ENCODE results near the gene AK8.
A peak's percentile ranks its signal among the peaks of the same experiment; 100 is the strongest.

The AK8 gene

DNA sequence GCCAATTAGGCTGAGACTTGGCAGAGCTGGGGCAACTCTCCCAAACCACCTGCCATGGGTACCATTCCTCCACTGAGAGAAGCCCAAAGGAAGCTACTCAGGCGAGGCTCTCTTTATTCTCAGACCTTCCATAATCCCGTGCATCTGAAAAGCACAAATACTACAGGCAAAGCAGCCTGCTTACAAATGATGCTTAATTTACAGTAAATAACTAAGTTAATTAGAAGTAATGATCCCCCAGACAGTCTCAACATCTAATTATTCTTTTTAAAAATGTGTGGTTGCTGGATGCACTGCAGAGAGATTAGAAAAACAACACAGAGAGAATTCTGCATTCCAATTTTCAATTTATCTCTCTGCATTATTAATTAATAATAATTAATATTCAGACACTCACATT lies 53.1 kb downstream of the AK8 start:
- H3K14ac ChIP-seq (ENCODE audit: low read length): no peak overlapping the region

DNA sequence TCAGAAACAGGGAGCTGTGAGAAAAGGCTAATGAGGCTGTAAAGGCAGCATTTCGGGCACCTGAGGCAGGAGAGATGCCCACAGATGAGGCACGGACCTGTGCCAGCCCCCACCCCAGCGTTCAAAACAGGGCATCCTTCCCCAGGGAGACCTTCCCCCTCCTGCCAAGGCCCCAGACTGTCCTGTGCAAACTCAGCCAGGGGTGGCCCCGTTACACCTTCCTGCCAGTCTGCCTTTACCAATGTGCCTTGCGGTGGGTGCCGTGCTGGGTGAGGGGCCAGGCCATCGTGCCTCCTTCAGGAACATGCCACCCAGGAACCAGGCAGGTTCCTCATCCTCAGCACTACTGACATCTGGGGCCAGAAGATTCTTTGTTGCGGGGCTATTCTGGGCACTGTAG lies 53.9 kb downstream of the AK8 start:
- Histone ChIP-seq H3K14ac (ENCODE audit: low read length) (peak overlapping the region; percentile 9), H2BK12ac (ENCODE audit: low read length) (no peak overlapping the region), H4K8ac (ENCODE audit: low read depth, low read length) (peak overlapping the region; percentile 67), H3K36me3 (replicated peaks in 1 of 2; ENCODE audit: control insufficient read depth in 2 of 2, insufficient read depth in 2 of 2, low read length in 2 of 2) (no peaks in the 10 kb centered on the region), H2BK5ac (ENCODE audit: low read length) (peak overlapping the region; percentile 33), H3K4ac (ENCODE audit: low read length) (no peak overlapping the region), H2AK5ac (ENCODE audit: low read depth, low read length) (no peak overlapping the region), H3K18ac (ENCODE audit: low read length) (peak overlapping the region; percentile 32), H3K4me2 (ENCODE audit: insufficient read depth, low read length, poor library complexity, severe bottlenecking) (no peak overlapping the region), H2BK15ac (ENCODE audit: low read length) (no peak overlapping the region), H3K23ac (ENCODE audit: low read depth, low read length, poor library complexity) (no peak overlapping the region), H3K27ac (replicated peaks; ENCODE audit: low read length) (no peak overlapping the region), H2AFZ (ENCODE audit: low read length) (no peak overlapping the region), H3K9me3 (replicated peaks in 1 of 2; ENCODE audit: control insufficient read depth in 2 of 2, insufficient read depth in 1 of 2, low read depth in 1 of 2, low read length in 2 of 2) (no peaks in the 10 kb centered on the region), H3K27me3 (ENCODE audit: control insufficient read depth in 3 of 3, insufficient read depth in 3 of 3, low read depth in 1 of 3, low read length in 3 of 3) (no peaks in the 10 kb centered on the region), H3K79me1 (ENCODE audit: low read depth, low read length) (no peaks in the 10 kb centered on the region), H3K9ac (ENCODE audit: low read depth, low read length, poor library complexity) (peak overlapping the region; percentile 57), H3K4me3 (ENCODE audit: low read length in 2 of 2) (no peak overlapping the region), H3K4me1 (ENCODE audit: control insufficient read depth in 2 of 2, insufficient read depth in 1 of 2, low read depth in 1 of 2, low read length in 2 of 2) (no peaks in the 10 kb centered on the region), H2BK120ac (ENCODE audit: low read depth, low read length) (no peak overlapping the region), H4K91ac (ENCODE audit: low read depth, low read length, poor library complexity) (no peak overlapping the region)
- no peak for DNase-seq (ENCODE audit: low spot score)
- WGBS, 2 donors (ENCODE audit: extremely low coverage in 2 of 2, insufficient read length in 2 of 2, insufficient replicate concordance in 1 of 2): no CpG with 5 or more reads among the region's 8 CpGs

More for the DNA sequence above, 53.1 kb downstream of the AK8 start:
- Histone ChIP-seq H3K4me2 (ENCODE audit: insufficient read depth, low read length, poor library complexity, severe bottlenecking) (no peak overlapping the region), H3K9ac (ENCODE audit: low read depth, low read length, poor library complexity) (no peak overlapping the region), H2AFZ (ENCODE audit: low read length) (no peak overlapping the region), H3K36me3 (replicated peaks in 1 of 2; ENCODE audit: control insufficient read depth in 2 of 2, insufficient read depth in 2 of 2, low read length in 2 of 2) (no peaks in the 10 kb centered on the region), H3K23ac (ENCODE audit: low read depth, low read length, poor library complexity) (no peak overlapping the region), H3K4me3 (ENCODE audit: low read length in 2 of 2) (no peak overlapping the region), H2BK5ac (ENCODE audit: low read length) (no peak overlapping the region), H3K79me1 (ENCODE audit: low read depth, low read length) (no peaks in the 10 kb centered on the region), H2BK120ac (ENCODE audit: low read depth, low read length) (no peak overlapping the region), H2BK15ac (ENCODE audit: low read length) (no peak overlapping the region), H3K18ac (ENCODE audit: low read length) (no peak overlapping the region), H4K8ac (ENCODE audit: low read depth, low read length) (no peak overlapping the region), H3K27ac (replicated peaks; ENCODE audit: low read length) (no peak overlapping the region), H4K91ac (ENCODE audit: low read depth, low read length, poor library complexity) (no peak overlapping the region), H3K27me3 (ENCODE audit: control insufficient read depth in 3 of 3, insufficient read depth in 3 of 3, low read depth in 1 of 3, low read length in 3 of 3) (no peaks in the 10 kb centered on the region), H3K4ac (ENCODE audit: low read length) (no peak overlapping the region), H2AK5ac (ENCODE audit: low read depth, low read length) (no peak overlapping the region), H3K4me1 (ENCODE audit: control insufficient read depth in 2 of 2, insufficient read depth in 1 of 2, low read depth in 1 of 2, low read length in 2 of 2) (no peaks in the 10 kb centered on the region), H2BK12ac (ENCODE audit: low read length) (no peak overlapping the region), H3K9me3 (replicated peaks in 1 of 2; ENCODE audit: control insufficient read depth in 2 of 2, insufficient read depth in 1 of 2, low read depth in 1 of 2, low read length in 2 of 2) (no peaks in the 10 kb centered on the region)
- WGBS, 2 donors (ENCODE audit: extremely low coverage in 2 of 2, insufficient read length in 2 of 2, insufficient replicate concordance in 1 of 2): no CpG with 5 or more reads among the region's 2 CpGs
- no peak for DNase-seq (ENCODE audit: low spot score)

DNA sequence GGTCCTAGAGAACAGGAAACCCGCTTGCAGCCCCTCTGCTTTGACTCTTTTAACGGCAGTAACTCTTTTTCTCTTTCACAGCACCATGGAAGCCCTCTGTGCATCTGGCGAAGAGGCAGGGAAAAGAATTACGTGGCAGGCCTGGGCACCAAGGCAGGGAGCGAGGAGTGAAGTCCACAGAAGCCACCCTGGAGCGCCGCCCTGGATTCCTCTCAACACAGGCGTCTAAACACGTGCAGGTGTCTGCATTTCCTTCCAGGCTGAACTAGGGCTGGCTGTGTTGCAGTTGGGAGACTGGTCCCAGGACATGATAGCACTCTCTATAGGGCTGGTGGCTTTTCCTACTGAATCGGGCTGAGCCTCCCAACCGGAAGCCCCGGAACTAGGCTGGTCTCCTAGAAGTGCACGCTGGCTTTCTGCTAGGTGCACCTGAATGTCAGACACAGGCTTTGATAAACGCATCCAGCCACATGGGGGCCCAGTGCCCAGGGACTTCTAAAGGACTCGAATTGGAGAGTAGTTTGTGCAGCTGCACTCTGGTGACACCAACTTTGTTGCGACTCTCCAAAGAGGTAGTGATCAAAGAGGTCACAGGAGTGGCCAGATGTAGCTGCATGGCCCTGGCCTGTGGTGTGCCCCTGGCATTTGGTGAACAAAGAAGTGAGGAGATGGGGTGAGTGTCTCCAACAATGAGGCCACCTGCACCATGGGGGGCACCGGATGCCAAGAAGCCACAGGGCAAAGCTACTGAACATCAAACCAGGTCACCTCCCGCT lies 54.5 kb downstream of the AK8 start:
- H3K18ac ChIP-seq (ENCODE audit: low read length): peak overlapping the region; percentile 53
- no peak overlapping the region for H3K27ac ChIP-seq (replicated peaks; ENCODE audit: low read length)
- H3K4ac ChIP-seq (ENCODE audit: low read length): no peak overlapping the region
- H3K23ac ChIP-seq (ENCODE audit: low read depth, low read length, poor library complexity): no peak overlapping the region
- no peaks in the 10 kb centered on the region for H3K9me3 ChIP-seq (replicated peaks in 1 of 2; ENCODE audit: control insufficient read depth in 2 of 2, insufficient read depth in 1 of 2, low read depth in 1 of 2, low read length in 2 of 2)
- H3K4me1 ChIP-seq (ENCODE audit: control insufficient read depth in 2 of 2, insufficient read depth in 1 of 2, low read depth in 1 of 2, low read length in 2 of 2): no peaks in the 10 kb centered on the region
- H2AK5ac ChIP-seq (ENCODE audit: low read depth, low read length): no peak overlapping the region
- no peak overlapping the region for H3K4me2 ChIP-seq (ENCODE audit: insufficient read depth, low read length, poor library complexity, severe bottlenecking)
- no peak for DNase-seq (ENCODE audit: low spot score)
- no peak overlapping the region for H3K14ac ChIP-seq (ENCODE audit: low read length)
- no peak overlapping the region for H4K8ac ChIP-seq (ENCODE audit: low read depth, low read length)
- H3K4me3 ChIP-seq (ENCODE audit: low read length in 2 of 2): no peak overlapping the region
- no peak overlapping the region for H2BK12ac ChIP-seq (ENCODE audit: low read length)
- WGBS, 2 donors (ENCODE audit: extremely low coverage in 2 of 2, insufficient read length in 2 of 2, insufficient replicate concordance in 1 of 2): no CpG with 5 or more reads among the region's 18 CpGs
- peak overlapping the region; percentile 35 for H2AFZ ChIP-seq (ENCODE audit: low read length)
- no peak overlapping the region for H3K9ac ChIP-seq (ENCODE audit: low read depth, low read length, poor library complexity)
- H2BK15ac ChIP-seq (ENCODE audit: low read length): peak overlapping the region; percentile 27
- no peak overlapping the region for H2BK120ac ChIP-seq (ENCODE audit: low read depth, low read length)
- H3K36me3 ChIP-seq (replicated peaks in 1 of 2; ENCODE audit: control insufficient read depth in 2 of 2, insufficient read depth in 2 of 2, low read length in 2 of 2): no peaks in the 10 kb centered on the region
- H3K27me3 ChIP-seq (ENCODE audit: control insufficient read depth in 3 of 3, insufficient read depth in 3 of 3, low read depth in 1 of 3, low read length in 3 of 3): no peaks in the 10 kb centered on the region
- H2BK5ac ChIP-seq (ENCODE audit: low read length): peak overlapping the region; percentile 33
- H3K79me1 ChIP-seq (ENCODE audit: low read depth, low read length): no peaks in the 10 kb centered on the region
- H4K91ac ChIP-seq (ENCODE audit: low read depth, low read length, poor library complexity): no peak overlapping the region

GRCh38 chr9:132820169-132820944 lies 57.7 kb downstream of the AK8 start:
- no peak for DNase-seq (ENCODE audit: low spot score)
- no peak overlapping the region for H3K4me3 ChIP-seq (ENCODE audit: low read length in 2 of 2)
- no peak overlapping the region for H2AFZ ChIP-seq (ENCODE audit: low read length)
- H4K8ac ChIP-seq (ENCODE audit: low read depth, low read length): no peak overlapping the region
- H3K79me1 ChIP-seq (ENCODE audit: low read depth, low read length): no peaks in the 10 kb centered on the region
- no peak overlapping the region for H2BK15ac ChIP-seq (ENCODE audit: low read length)
- H2BK12ac ChIP-seq (ENCODE audit: low read length): no peak overlapping the region
- H2BK120ac ChIP-seq (ENCODE audit: low read depth, low read length): no peak overlapping the region
- no peak overlapping the region for H3K23ac ChIP-seq (ENCODE audit: low read depth, low read length, poor library complexity)
- H3K4ac ChIP-seq (ENCODE audit: low read length): no peak overlapping the region
- H3K4me1 ChIP-seq (ENCODE audit: control insufficient read depth in 2 of 2, insufficient read depth in 1 of 2, low read depth in 1 of 2, low read length in 2 of 2): no peaks in the 10 kb centered on the region
- no peaks in the 10 kb centered on the region for H3K36me3 ChIP-seq (replicated peaks in 1 of 2; ENCODE audit: control insufficient read depth in 2 of 2, insufficient read depth in 2 of 2, low read length in 2 of 2)
- H3K14ac ChIP-seq (ENCODE audit: low read length): no peak overlapping the region
- H3K9ac ChIP-seq (ENCODE audit: low read depth, low read length, poor library complexity): no peak overlapping the region
- no peak overlapping the region for H3K4me2 ChIP-seq (ENCODE audit: insufficient read depth, low read length, poor library complexity, severe bottlenecking)
- no peaks in the 10 kb centered on the region for H3K9me3 ChIP-seq (replicated peaks in 1 of 2; ENCODE audit: control insufficient read depth in 2 of 2, insufficient read depth in 1 of 2, low read depth in 1 of 2, low read length in 2 of 2)
- peaks cover 0 to 2% (median 0%) of the 10 kb centered on the region in 3 experiments for H3K27me3 ChIP-seq (ENCODE audit: control insufficient read depth in 3 of 3, insufficient read depth in 3 of 3, low read depth in 1 of 3, low read length in 3 of 3)
- H2AK5ac ChIP-seq (ENCODE audit: low read depth, low read length): no peak overlapping the region
- no CpG with 5 or more reads among the region's 11 CpGs for WGBS, 2 donors (ENCODE audit: extremely low coverage in 2 of 2, insufficient read length in 2 of 2, insufficient replicate concordance in 1 of 2)
- H4K91ac ChIP-seq (ENCODE audit: low read depth, low read length, poor library complexity): no peak overlapping the region
- H2BK5ac ChIP-seq (ENCODE audit: low read length): no peak overlapping the region
- no peak overlapping the region for H3K27ac ChIP-seq (replicated peaks; ENCODE audit: low read length)
- H3K18ac ChIP-seq (ENCODE audit: low read length): no peak overlapping the region

Measured in neuronal stem cell (in vitro differentiated cells).